PC-3 (cell line): ENCODE results near the gene MOCS1.

ENCODE experiments used
- CTCF ChIP-seq: fragments of 300-600 bp; sonication (generic); conservative IDR thresholded peaks from 2 replicates; pipeline ENCODE4 v1.5.1; 2017; ENCODE audit warnings: antibody characterized with exemption, low read depth, mild to moderate bottlenecking, low read length
- EZH2 ChIP-seq: fragments of 300-600 bp; sonication (generic); IDR thresholded peaks from one replicate; pipeline ENCODE4 v1.6.1; 2017; ENCODE audit warnings: antibody characterized with exemption, mild to moderate bottlenecking, low read length; ENCODE audit not compliant: unreplicated experiment

GRCh38 chr6:39964530-39964929 lies 30.3 kb upstream of the MOCS1 start:
- TF ChIP-seq CTCF (no peak), EZH2 (no peak)
